Measurements from ENCODE around the gene APOF.
"Not testable (repeated sequence)": the region's sequence is repeated elsewhere in the genome, so short reads cannot be mapped to it uniquely, and the experiment has no call there.

The APOF gene

GRCh38 chr12:56362130-56363059 lies at the start of gene APOF:
APOF (minus strand) TSS chr12:56362857; CDS start chr12:56362745, 112 bp downstream.
- no peak for DNase-seq

GRCh38 chr12:56411781-56412639 lies 49.4 kb upstream of the APOF start:
- DNase-seq: no peak

GRCh38 chr12:56410768-56411167 lies 48.1 kb upstream of the APOF start:
- DNase-seq: no peak

- DNase-seq: no peak
These were observed 46.3 kb upstream of the APOF start for GRCh38 chr12:56408799-56409417.

DNA sequence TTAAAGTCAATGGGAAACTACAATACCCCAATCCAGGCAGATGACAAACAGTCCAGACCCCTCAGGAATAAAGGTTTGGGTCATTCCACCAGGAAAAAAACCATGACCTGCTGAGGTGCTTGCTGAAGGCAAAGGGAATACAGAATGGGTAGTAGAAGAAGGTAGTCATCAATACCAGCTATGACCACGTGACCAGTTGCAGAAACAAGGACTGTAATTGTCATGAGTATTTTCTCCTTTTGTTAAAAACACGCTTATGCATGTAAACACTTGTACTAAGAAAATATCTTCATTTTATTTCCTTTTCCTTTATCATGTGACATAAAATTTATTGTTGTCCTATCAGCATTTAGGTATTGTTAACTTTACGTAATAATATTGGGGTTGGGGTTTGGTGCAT lies 41.6 kb upstream of the APOF start:
- DNase-seq: not testable (repeated sequence)

DNA sequence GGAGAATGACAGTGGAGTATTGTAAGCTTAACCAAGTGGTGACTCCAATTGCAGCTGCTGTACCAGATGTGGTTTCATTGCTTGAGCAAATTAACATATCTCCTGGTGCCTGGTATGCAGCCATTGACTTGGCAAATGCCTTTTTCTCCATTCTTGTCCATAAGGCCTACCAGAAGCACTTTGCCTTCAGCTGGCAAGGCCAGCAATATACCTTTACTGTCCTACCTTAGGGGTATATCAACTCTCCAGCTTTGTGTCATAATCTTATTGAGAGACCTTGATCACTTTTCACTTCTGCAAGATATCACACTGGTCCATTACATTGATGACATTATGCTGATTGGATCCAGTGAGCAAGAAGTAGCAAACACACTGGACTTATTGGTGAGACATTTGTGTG lies 39.0 kb upstream of the APOF start:
- DNase-seq: not testable (repeated sequence)

DNA sequence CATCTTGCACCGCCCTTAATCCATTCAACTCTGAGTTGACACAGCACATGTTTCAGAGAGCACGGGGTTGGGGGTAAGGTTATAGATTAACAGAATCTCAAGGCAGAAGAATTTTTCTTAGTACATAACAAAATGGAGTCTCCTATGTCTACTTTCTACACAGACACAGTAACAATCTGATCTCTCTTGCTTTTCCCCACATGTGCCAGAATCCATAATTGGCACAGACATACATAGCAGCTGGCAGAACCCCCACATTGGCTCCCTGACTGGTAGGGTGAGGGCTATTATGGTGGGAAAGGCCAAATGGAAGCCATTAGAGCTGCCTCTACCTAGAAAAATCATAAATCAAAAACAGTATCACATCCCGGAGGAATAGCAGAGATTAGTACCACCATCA lies 38.5 kb upstream of the APOF start:
- DNase-seq: not testable (repeated sequence)

- DNase-seq: not testable (repeated sequence)
These were observed 36.8 kb upstream of the APOF start for GRCh38 chr12:56399466-56399865.

DNA sequence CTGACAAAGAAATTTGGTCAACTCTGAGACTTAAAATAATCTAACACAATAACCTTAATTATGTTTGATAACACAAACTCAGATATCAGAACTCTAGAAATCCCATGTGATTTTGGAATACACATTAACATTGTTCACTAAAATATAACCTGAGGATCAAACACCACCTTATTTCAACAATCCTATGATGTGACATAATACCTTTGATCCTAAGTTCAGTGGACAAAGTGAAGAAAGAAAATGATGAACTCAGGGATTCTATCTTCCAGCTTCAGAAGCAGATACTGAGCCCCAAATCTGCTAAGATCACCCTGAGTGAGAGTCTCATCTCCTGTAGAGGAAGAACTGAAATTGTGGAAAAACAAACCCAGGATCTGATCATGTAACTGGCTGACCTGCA lies 35.7 kb upstream of the APOF start:
- DNase-seq: no peak

GRCh38 chr12:56392331-56392730 lies 29.7 kb upstream of the APOF start:
- no peak for DNase-seq

DNA sequence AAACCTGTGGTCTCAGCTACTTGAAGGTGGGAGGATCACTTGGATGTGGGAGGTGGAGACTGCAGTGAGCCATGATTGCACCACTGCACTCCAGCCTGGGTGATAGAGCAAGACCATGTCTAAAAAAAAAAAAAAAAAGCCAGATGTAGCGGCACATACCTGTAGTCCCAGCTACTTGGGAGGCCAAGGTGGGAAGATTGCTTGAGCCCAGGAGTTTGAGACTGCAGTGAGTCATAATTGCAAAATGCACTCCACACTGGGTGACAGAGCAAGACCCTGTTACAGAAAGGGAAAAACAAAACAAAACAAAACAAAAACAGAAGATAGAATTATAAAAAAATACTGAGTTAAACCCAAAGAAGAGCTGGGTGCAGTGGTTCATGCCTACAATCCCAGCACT lies 29.1 kb upstream of the APOF start:
- no peak for DNase-seq

DNA sequence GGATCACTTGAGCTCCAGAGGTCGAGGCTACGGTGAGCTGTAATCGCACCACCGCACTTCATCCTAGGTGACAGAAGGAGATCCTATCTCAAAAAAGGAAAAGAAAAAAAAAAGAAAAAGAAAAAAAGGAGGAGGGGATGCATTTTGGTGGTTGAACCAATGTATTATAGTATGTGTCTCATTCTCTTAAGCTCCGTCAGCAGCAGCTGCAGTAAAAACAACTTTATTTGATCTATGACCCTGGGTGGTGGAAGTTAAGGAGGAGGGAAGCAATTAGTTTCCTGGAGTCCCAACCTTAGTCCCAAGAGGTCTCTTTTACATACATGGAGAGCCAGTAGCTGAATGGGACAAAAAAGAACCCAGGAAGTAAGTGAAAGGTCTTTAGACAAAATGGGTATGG lies 26.8 kb upstream of the APOF start:
- no peak for DNase-seq

DNA sequence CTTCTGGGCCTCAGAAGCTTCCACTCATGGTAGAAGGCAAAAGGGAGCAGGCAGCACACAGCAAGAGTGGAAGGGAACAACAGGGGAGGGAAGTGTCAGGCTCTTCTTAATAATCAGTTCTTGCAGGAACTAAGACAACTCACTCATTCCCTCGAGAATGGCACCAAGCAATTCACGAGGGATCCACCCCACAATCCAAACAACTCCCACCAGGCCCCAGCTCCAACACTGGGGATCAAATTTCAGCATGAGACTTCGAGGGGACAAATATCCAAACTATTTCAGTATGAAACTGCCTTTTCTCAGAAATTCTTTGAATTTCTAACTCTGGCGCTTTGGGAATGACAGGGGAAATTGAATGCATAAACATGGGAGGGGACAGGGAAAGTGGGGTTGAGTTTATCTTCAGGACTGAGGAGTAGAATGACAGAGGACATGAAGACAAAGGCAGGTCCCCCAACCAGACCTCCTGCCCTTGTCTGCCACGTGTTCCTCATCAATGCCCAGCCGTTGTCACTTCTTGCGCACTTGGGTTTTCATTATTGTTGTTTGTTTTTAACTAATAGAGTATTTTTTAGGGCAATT lies 24.6 kb upstream of the APOF start:
- no peak for DNase-seq

DNA sequence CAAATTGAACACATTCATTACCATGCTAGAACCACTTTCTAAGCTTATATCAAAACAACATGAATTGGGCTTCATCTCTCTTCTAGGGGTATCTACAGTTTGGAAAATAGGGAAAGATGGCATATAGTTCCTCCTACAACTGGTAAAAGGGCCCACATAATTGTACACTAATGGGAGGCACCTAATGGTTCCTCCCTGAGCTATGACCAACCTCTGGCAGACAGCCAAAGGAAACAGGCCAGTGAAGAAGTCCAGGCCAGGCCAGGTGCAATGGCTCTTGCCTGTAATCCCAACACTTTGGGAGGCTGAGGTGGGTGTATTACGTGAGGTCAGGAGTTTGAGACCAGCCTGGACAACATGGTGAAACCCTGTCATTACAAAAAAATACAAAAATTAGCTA lies 23.2 kb upstream of the APOF start:
- DNase-seq: no peak

DNA sequence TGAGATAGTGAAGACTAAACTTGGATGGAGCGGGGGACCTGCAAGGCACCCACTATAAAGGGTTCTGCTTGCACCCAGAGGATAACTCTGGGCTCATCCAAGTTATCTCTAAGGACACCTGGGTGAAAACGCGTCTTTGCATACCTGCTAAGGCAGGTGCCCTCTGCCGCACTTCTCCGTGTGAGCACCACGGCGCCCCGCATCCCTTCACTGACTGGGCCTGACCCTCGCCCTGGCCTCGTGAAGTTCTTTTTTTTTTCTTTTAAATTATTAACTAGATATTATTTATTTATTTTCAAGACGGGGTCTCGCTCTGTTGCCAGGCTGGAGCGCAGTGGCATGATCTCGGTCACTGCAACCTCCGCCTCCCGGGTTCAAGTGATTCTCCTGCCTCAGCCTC lies 20.0 kb upstream of the APOF start:
- DNase-seq: no peak

DNA sequence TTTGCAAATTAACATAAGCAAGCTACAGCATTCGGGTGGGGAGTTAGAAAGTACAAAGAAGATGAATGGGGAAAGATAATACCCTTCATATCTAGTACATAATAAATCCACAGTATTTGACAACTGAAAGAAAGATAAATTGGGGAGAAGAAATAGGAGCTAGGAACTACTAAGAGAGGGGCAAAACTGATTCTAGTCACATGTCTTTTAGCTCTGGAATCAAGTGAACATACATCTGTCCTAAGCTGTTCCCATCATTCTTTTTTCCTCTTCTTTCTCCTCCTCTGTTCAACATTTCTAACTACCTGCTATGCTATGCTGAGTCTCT lies 15.3 kb upstream of the APOF start:
- no peak for DNase-seq

GRCh38 chr12:56377310-56377988 lies 14.8 kb upstream of the APOF start:
- no peak for DNase-seq

DNA sequence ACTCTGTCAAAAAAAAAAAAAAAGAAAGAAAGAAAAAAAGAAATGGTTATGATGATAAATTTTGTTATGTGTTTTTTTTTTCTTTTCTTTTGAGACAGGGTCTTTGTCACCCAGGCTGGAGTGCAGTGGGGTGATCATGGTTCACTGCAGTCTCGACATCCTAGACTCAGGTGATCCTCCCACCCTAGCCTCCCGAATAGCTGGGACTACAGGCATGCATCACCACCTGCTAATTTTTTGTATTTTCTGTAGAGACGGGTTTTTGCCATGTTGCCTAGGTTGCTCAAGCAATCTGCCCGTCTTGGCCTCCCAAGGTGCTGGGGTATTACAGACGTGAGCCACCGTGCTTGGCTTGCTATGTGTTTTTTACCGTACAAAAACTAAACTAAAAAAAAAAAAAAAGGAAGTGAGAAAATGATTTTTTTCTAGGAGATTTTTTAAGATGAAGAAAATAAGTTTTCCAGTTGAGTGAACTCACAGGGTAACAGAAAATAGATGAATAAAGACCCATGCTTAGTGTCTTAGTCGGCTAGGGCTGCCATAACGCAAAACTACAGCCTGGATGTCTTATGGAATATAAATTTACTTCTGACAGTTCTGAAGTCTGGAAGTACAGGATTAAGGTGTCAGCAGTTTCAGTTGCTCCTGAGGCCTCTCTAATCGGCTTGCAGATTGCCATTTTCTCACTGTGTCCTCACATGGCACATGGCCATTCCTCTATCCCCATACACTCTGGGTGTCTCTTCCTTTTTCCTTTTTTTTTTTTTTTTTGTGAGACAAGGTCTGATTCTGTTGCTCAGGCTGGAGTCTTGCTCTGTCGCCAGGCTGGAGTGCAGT lies 13.2 kb upstream of the APOF start:
- DNase-seq: no peak

DNA sequence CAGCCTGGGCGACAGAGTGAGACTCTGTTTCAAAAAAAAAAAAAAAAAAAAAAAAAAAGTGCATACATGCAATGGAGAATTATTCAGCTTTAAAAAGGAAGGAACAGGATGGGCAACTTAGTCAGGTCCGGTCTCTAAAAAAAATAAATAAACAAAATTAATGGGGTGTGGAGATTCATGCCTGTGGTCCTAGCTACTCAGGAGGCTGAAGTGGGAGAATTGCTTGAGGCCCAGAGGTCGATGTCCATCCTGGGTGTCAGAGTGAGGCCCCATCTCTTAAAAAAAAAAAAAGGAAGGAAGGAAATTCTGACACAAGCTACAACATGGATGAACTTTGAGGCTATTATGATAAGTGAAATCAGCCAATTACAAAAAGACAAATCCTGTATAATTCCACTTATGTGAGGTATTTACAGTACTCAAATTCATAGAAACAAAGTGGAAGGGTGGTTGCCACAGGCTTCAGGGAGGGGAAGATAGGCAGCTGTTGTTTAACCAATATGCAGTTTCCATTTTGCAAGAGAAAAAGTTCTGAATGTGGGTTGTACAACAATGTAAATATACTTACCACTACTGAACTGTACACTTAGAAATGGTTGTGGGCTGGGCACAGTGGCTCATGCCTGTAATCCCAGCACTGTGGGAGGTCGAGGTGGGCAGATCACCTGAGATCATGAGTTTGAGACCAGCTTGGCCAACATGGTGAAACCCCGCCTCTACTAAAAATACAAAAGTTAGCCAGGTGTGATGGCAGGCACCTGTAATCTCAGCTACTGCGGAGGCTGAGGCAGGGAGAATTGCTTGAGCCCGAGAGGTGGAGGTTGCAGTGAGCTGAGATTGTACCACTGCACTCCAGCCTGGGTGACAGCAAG lies 12.3 kb upstream of the APOF start:
- no peak for DNase-seq

DNA sequence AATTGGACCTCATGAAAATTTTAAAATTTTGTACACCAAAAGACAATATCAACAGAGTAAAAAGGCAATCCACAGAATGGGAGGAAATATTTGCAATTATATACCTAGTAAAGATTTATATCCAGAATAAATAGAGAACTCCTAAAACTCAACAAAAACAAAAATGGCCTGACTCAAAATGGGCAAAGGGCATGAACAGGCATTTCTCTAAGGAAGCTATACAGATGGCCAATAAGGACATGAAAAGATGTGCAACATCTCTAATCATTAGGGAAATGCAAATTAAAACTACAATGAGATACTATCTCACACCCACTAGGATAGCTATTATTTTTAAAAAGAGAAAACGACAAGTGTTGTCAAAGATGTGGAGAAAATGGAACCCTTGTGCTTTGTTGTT lies 10.9 kb upstream of the APOF start:
- DNase-seq: no peak

DNA sequence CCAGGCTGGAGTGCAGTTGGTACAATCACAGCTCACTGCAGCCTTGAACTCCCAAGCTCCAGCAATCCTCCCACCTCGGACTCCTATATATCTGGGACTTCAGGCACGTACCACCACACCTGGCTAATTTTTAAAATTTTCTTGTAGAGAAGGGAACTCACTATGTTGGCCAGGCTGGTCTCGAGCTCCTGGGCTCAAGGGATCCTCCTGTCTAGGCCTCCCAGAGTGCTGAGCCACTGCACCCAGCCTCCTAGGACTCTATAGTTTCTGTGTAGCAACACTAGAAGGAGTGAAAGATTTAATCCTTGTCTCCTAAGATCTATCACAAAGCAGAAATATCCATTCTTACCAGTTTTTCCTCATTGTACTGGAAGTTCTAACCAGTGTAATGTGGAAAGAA lies 4.3 kb upstream of the APOF start:
- DNase-seq: no peak
